NCI-H345 treated with DMSO at 0.1 percent for 48 hours (cell line): ENCODE data around the gene HYAL2.

Source experiments
- DNase-seq: peaks from one replicate; lab custom pipeline; 2025; ENCODE audit not compliant: unreplicated experiment; lab: John Stamatoyannopoulos, UW

The HYAL2 gene

GRCh38 chr3:50330330-50330729 lies 7.8 kb upstream of the HYAL2 start:
- no peak for DNase-seq

GRCh38 chr3:50327943-50328691 lies 5.6 kb upstream of the HYAL2 start, which contains the start of gene TUSC2:
Gene TUSC2, minus strand, starts transcription at chr3:50328223. Its CDS starts 124 bp downstream, at chr3:50328099.
- DNase-seq: peak; percentile 77

DNA sequence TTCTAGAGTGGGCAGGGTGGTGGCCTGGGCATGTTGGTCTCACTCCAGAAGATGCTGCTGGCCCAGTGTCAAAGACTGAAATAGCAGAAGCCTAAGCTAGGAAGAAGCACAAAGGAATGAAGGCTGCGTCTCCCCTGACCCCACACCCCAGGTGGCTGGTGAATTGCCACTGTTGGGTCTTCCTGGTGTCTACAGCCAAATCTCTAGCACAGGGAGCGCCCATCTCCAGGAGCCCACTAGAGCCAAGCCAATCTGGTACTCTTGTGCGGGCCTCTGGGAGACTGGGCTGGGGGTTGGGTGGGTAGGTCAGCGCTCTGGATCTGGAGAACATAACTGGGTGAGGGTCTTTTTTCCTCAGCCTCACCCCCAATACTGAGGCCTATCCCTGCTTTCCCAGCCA lies 4.6 kb upstream of the HYAL2 start:
- no peak for DNase-seq

DNA sequence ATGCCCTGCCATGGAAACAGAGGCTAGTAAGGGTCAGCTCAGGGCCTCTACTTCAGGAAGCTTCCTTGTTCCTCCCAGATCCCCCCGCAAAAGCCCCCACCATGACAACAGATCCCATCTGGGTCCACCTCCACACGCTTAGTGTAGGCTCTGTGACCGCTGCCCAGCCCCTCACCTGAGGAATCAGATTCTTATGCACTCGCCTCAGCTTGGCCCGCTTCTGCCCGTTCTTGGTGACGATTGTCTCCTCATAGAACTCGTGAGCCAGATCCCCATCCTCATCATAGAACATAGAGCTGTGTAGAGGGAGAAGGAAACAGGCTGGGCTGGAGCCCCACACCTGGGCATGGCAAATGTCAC lies 3.6 kb upstream of the HYAL2 start:
- no peak for DNase-seq

- DNase-seq: no peak
These were observed 3.1 kb upstream of the HYAL2 start for GRCh38 chr3:50325497-50326181.

DNA sequence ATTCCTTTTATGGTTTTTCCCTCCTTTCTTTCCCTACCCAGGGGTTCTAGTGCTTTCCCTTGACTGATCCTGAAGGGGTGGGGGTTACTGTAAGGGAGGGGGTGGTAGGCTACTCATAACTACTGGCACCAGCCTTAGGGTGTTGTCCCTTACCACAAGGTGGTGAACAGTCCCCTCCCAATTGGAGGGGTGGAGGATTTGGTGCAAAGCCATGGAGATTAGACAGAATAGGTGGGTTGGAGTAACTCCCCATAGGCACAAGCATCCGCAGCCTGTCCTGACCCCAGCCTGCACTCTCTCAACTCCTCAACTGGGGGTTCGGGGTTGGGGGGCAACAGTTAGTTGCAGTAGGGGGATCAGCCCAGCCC lies 2.6 kb upstream of the HYAL2 start:
- DNase-seq: no peak

DNA sequence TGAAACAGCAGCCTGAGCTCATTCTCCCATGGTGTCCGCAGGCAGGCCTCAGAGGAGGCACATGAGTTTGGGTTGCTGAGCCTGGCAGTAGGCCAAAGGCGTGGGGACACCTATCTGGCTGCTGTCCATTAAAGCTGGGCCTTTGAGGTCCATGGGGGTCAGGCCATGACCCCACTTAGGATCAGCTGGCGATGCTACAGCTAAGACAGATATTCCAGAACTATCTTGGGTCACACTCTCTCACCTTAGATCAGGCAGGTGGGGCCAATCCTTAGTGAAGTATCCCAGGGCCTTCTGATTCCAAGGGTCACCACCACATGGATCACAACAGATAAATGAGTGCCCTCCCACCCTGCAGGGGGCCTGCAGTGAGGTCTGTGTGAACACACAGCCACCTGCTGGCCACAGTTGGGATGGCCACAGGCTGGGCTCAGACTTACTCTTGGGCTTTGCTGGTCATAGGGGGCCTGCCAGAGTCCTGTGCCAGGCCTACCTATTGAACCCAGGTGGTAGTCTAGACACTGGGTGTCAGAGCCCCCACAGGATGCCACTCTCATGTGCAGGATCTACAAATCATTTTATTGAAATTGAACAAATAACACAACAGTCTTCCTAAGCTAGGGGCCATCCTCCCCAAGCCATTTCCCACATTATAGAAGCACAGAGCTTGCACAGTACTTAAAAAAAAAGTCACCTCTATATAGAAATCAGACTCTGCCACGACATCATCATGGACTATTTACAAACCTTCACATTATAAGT lies 2.0 kb upstream of the HYAL2 start:
- peak; percentile 19 for DNase-seq

DNA sequence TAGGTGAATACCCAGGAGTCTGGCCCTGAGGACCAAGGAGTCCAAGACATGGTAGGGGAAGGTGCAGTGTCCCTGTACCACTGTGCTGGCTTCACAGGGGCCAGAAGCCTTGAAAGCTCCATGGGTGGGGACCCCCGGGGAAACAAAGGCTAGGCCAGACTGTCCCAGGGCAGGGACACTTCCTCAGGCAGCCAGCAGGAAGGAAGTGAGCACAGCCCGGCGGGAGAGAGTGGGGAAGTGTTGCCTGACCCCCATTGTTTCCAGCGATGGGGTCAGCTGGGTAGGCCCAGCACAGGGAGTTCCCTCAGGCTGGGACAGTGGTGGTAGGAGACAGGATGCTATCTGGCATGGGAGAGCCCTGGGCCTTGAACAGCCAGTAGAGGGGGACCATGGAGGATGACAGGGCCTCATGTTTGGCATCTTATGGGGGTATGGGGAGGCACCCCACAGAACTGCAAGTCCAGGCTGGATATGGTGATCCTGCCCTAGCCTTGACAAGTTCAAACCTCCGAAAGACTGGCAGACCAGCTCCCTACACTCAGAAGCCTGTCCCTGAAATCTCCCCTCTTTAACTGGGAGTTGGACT lies 1.2 kb upstream of the HYAL2 start:
- no peak for DNase-seq

- no peak for DNase-seq
These were observed 601 bp upstream of the HYAL2 start for GRCh38 chr3:50323092-50323600.

DNA sequence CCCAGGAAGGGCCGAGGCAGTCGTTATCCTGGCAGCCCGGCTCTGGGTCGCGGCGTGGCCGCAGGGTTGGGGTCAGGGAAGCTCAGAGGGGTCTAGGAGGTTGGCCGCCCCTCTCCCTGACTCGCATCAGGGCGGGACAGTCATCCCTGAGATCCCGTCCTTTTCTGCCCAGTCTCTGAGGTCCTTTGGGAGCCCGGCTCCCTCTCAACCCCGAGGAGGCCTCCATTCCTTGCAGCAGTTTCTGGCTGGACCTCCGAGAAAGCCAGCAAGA lies 495 bp downstream of the HYAL2 start:
- DNase-seq: no peak

- peak; percentile 65 for DNase-seq
These were observed 1.0 kb downstream of the HYAL2 start for GRCh38 chr3:50321336-50322114.

GRCh38 chr3:50320853-50321335 lies 1.7 kb downstream of the HYAL2 start:
- peak; percentile 4 for DNase-seq

- no peak for DNase-seq
These were observed 2.5 kb downstream of the HYAL2 start for GRCh38 chr3:50319894-50320625.

DNA sequence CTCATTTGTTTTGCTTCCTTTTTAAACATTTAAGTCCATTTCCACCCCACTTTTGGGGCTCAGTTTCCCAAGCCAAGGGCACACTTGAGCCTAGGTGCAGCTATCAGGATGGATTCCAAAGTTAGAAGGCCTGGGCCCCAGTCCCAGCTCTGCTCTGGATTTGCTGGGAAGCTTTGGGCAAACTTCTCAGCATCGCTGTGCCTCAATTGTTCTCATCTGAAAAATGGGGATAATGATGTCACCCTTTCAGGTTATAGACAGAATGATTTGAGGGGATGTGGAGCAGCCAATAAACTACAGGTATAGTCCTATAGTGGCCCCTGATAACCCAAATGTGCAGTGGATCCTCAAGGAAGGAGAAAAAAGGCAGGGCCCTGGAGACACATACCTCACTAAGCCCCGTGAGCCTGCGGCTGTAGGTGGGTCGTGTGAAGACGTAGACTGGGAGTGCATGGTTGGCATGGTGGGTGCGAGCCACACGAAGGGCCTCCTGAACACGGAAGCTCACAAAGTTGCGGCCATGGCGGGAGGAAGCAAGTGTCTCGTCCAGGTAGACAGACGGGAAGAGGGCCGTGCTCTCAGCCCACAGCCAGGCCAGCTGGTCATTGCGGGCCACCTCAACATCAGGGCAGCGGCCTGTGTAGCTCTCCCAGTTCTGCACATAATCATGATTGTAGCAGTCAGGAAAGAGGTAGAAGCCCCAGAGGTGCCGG lies 3.2 kb downstream of the HYAL2 start:
- DNase-seq: no peak

GRCh38 chr3:50318615-50319014 lies 3.9 kb downstream of the HYAL2 start:
- no peak for DNase-seq

DNA sequence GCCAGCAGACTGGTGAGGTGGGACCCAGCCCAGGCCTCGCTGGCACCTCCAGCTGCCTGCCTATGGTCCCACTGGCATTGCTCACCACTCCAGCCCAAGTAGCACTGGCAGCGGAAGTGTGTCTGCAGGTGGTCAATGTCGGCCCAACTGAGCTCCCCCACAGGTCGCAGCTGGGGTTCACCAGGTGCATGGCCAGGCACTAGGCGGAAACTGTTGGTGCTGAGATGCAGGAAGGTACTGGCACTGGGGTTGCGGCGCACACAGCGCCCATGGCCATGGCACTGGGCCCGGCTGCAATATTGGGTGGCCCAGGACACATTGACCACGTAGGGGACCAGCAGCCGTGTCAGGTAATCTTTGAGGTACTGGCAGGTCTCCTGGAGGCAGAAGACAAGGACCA lies 4.4 kb downstream of the HYAL2 start:
- DNase-seq: no peak

GRCh38 chr3:50317300-50317699 lies 5.2 kb downstream of the HYAL2 start:
- DNase-seq: no peak

DNA sequence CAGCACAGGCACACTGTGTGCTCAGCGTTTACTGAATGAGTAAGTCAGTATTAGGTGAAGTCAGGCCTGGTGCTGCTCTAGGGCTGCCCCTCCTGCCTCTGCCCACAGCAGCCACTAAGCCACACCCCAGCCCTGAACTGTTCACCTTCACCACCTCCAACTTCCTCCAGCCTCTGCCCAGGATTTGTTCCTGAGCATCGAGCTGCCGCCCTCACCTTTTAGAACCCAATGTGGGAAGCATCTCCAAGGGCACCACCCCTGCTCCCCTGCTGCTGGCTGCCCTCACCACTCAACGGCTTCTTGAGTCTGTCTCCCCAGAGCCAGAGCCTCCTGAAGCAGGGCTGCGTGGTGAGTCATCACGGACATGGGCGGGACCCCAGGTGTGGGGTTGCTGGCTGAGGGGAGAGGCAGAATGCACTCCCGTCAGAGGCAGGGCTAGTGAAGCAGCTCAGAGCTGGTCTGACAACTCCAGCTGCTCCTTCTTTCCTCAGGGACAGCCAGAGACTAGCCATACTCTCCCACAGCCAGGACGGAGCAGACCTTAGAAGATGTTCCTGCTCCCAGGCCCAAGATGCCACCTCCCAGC lies 5.8 kb downstream of the HYAL2 start:
- no peak for DNase-seq

DNA sequence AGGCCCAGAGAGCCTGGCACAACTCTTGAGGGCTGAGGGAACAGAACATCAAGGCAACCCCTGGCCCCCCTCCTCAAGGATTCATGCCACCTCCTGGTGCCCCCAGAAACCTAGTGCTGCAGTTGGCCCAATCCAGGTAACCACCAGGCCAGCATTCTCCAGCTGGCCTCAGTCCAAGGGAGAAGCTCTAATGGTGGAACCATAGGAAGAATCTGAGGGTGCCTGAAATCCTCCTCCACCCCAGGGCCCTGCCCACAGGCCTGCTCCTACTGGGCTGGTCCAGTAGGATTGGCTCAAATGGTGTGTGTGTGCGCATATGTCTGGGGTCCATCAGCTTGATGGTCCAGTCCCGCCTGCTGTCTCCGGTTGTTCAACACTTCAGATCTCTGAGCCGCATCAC lies 7.7 kb downstream of the HYAL2 start:
- no peak for DNase-seq
